AG10803 (cell line): Measurements from ENCODE around the gene GPM6B.

Experiments used
- DNase-seq: peaks from one replicate; pipeline ENCODE4 v3.0.0; 2010; ENCODE audit warnings: low read depth
- H3K4me3 ChIP-seq: 2 replicates; pipeline ENCODE4 v1.5.1; 2011; ENCODE audit warnings: mild to moderate bottlenecking, low read length, control low read depth
- CTCF ChIP-seq: conservative IDR thresholded peaks from 2 replicates; pipeline ENCODE4 v1.5.1; 2011; ENCODE audit warnings: mild to moderate bottlenecking, low read length, control low read depth, inconsistent platforms

GPM6B gene

GRCh38 chrX:13786048-13786447 lies 30.8 kb downstream of the GPM6B start:
- no peak for DNase-seq
- H3K4me3 ChIP-seq = no peak overlapping the region
- no peak for TF ChIP-seq CTCF

- no peak overlapping the region for H3K4me3 ChIP-seq
- DNase-seq = no peak
- TF ChIP-seq CTCF = no peak
Measured at GRCh38 chrX:13780868-13781427, 35.9 kb downstream of the GPM6B start.

- peak; percentile 42 for DNase-seq
- no peak overlapping the region for H3K4me3 ChIP-seq
- no peak; the same call in 1 of the 2 replicates for TF ChIP-seq CTCF
Measured at GRCh38 chrX:13778916-13779315, 38.0 kb downstream of the GPM6B start.

- no peak overlapping the region for H3K4me3 ChIP-seq
- DNase-seq = no peak
- no peak for TF ChIP-seq CTCF
Measured at GRCh38 chrX:13776387-13776786, 40.5 kb downstream of the GPM6B start.

- no peak for TF ChIP-seq CTCF
- DNase-seq = no peak
- no peak overlapping the region for H3K4me3 ChIP-seq
Measured at GRCh38 chrX:13775837-13776236, 41.1 kb downstream of the GPM6B start.

GRCh38 chrX:13774696-13775095 lies 42.2 kb downstream of the GPM6B start:
- H3K4me3 ChIP-seq = no peak overlapping the region
- no peak for DNase-seq
- no peak for TF ChIP-seq CTCF

GRCh38 chrX:13770013-13770535 lies 46.8 kb downstream of the GPM6B start:
- no peak for DNase-seq
- no peak for TF ChIP-seq CTCF
- H3K4me3 ChIP-seq = no peak overlapping the region
